Activated naive CD8-positive, alpha-beta T cell (primary cell): ENCODE data around the gene SETBP1.
A peak's percentile ranks its signal among the peaks of the same experiment; 100 is the strongest.

Experiments used
- H3K27ac Mint-ChIP-seq: one replicate; pipeline ENCODE4 v1.8.0; 2021; ENCODE audit warnings: mixed read lengths
- H3K27me3 Mint-ChIP-seq: one replicate; pipeline ENCODE4 v1.8.0; 2021; ENCODE audit warnings: mixed read lengths
- H3K36me3 Mint-ChIP-seq: one replicate; pipeline ENCODE4 v1.8.0; 2021; ENCODE audit warnings: mixed read lengths
- H3K4me1 Mint-ChIP-seq: one replicate; pipeline ENCODE4 v1.8.0; 2021; ENCODE audit warnings: low read depth, mixed read lengths
- H3K4me3 Mint-ChIP-seq: one replicate; pipeline ENCODE4 v1.8.0; 2021; ENCODE audit warnings: mild to moderate bottlenecking, mixed read lengths
- H3K9me3 Mint-ChIP-seq: one replicate; pipeline ENCODE4 v1.8.0; 2021; ENCODE audit warnings: low read depth, mixed read lengths

SETBP1 gene

DNA sequence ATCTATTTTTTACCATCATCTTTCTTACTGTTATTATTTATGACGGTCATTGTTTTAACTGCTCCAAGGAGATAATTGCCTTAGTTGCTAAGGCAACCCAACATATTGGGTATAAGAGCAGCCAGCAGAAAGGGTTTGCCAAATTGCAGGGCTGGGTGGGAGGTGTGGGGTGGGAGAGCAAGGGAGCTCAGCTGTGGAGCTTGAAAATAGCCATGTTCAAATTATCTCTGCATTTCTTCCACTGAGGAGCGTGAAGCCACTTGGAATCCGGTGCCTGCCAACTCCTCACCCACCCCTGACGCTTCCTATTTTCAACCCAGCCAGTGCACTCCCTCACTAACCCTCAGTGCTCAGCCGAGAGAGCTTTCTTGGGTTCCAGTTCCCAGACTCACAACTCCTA, 60.8 kb downstream of the SETBP1 start:
- no peak overlapping the region for H3K4me3 Mint-ChIP-seq
- H3K4me1 Mint-ChIP-seq, result no peaks in the 10 kb centered on the region
- H3K9me3 Mint-ChIP-seq, result no peaks in the 10 kb centered on the region
- H3K27ac Mint-ChIP-seq, result no peak overlapping the region
- H3K27me3 Mint-ChIP-seq, result peaks cover 2% of the 10 kb centered on the region
- H3K36me3 Mint-ChIP-seq, result peaks cover 2% of the 10 kb centered on the region

DNA sequence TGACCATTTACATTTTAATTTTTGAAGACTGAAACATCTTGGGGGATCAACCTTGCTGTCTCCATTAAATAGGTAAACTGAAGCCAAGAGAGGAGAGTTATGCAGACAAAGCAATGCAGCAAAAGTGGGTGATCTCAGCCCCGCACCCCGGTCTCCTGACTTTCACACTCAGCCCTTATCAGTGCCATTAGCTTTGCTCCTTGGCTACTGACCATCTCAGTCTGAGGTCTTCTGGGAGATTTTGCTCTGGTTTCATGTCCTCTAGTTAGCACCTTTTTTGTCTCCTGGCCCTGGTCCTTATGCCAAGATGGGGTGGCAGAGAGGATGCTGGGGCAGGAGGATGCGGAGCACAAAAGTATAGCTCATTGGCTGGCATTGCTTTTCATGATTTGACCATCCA, 61.4 kb downstream of the SETBP1 start:
- no peak overlapping the region for H3K4me3 Mint-ChIP-seq
- H3K36me3 Mint-ChIP-seq, result peaks cover 2% of the 10 kb centered on the region
- no peak overlapping the region for H3K27ac Mint-ChIP-seq
- peaks cover 2% of the 10 kb centered on the region for H3K27me3 Mint-ChIP-seq
- no peaks in the 10 kb centered on the region for H3K4me1 Mint-ChIP-seq
- H3K9me3 Mint-ChIP-seq, result no peaks in the 10 kb centered on the region

DNA sequence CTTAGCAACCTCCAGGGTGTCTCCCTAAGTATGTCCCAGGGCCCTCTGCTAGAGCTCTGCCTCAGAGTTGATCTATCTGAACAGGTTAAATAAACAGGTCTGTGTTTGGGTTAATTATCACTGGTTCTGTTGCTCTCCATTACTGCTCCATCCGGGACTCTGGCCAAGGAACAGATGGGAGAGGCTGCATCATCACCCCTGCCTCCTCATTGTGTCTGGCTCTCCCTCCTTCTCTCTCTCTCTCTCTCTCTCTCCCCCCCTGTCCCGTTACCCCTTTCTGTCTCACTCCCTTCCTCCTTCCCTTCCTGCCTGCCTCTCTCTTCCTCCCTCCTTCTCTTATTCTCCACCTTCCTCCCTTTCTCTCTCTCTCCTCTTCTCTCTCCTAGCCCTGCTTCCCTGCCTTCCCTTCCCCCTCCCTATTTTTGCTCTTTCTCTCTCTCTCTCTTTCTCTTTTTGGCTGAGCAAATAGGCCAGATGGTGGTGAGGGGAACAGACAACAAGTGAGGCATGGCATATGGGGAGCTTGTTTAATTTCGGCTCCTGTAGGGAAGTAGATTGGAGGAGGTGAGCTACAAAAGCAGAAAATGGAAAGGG, 62.1 kb downstream of the SETBP1 start:
- Mint-ChIP-seq H3K4me1 (no peaks in the 10 kb centered on the region), H3K27ac (no peak overlapping the region)

DNA sequence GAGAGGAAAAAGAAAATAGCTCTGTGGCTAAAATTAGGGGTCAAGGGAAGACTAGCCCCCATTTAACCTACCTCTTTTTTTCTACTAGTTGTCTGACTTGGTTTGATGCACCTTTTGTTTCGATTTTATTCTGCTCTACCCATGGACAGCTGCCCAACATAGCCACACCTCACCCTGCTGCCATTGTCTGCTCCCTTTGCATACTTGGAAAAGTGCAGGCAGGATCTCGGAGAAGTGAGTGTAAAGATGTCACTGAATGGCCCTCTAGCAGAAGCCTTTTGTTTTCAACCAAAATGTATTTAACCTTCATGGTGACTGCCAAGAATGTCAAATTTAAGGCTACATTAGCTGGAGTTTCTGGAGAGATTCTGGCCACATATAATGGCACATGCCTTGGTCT, 62.9 kb downstream of the SETBP1 start:
- no peaks in the 10 kb centered on the region for H3K9me3 Mint-ChIP-seq
- H3K27ac Mint-ChIP-seq, result no peak overlapping the region
- H3K36me3 Mint-ChIP-seq, result peaks cover 2% of the 10 kb centered on the region
- H3K4me1 Mint-ChIP-seq, result no peaks in the 10 kb centered on the region
- H3K4me3 Mint-ChIP-seq, result no peak overlapping the region
- peaks cover 2% of the 10 kb centered on the region for H3K27me3 Mint-ChIP-seq

More for the DNA sequence above, 62.1 kb downstream of the SETBP1 start:
- Mint-ChIP-seq H3K27me3 (peaks cover 2% of the 10 kb centered on the region), H3K9me3 (no peaks in the 10 kb centered on the region), H3K4me3 (no peak overlapping the region), H3K36me3 (peaks cover 2% of the 10 kb centered on the region)

DNA sequence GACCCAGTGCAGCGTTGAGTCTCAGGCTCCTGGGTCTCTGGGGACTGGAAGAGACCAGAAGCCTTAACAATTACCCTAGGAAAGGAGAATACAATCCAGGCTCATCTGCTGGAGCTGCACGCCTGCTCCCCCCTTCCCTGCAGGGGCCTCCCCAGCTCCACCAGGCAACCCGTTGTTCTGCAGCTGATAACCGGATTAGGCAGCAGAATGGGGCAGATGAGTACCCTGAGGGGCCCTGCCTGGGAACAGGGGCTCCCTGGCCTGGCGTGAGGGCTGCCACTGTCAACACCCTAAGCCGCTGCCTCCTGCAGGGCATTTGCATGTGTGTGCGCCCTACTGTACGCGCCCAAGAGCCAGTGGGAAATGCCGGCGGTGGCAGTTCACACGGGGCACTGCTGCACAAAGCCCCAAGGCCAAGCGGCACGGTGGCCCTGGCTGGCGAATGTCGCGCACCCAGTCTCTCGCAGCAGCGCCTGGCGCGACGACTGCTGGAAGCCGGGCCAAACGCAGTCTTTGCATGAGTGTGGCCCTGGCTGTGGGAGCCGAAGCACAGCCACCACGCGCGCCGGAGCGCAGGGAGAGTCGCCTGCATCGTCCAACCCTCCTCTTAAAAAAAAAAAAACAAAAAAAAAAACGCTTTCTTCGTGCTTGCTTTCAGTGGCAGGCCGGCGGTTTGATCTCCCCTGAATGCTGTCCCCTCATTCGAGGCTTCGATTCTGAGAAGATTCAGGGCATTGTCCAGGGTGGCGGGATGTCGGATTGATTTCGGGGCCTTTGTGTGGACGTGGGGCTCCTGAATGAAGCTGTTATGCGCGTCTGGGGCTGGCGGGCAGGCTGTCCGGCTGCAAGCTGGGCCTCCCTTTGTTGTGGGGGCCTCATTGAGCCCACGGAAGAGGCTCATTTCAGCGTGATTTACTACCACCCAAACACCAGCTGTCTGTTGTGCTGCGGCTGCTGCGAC, 63.8 kb downstream of the SETBP1 start:
- Mint-ChIP-seq H3K36me3 (peaks cover 2% of the 10 kb centered on the region), H3K27me3 (peaks cover 2% of the 10 kb centered on the region), H3K4me3 (no peak overlapping the region), H3K4me1 (no peaks in the 10 kb centered on the region), H3K9me3 (no peaks in the 10 kb centered on the region), H3K27ac (no peak overlapping the region)

DNA sequence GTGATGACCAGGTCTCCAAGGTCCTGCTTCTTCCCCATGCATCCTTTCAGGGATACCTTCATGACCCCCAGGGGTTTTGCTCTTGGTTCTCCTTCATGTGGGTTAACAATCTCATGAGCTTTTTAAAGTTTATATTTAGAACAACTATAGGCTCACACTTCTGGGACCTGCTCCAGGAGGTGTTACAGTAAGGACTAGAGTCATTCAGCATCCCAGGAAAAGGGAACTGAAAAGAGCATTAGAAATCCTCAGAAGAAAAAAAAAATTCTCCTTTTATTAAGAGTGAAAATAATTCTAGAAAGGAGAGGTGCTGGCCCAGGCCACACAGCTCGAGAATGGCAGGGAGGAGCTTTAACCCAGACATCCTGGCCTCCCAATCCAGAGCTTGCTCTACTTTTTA, 66.5 kb downstream of the SETBP1 start:
- Mint-ChIP-seq H3K27ac (no peak overlapping the region), H3K9me3 (no peaks in the 10 kb centered on the region), H3K4me3 (no peak overlapping the region), H3K4me1 (no peaks in the 10 kb centered on the region), H3K36me3 (peaks cover 2% of the 10 kb centered on the region), H3K27me3 (peaks cover 2% of the 10 kb centered on the region)

- Mint-ChIP-seq H3K36me3 (peaks cover 2% of the 10 kb centered on the region), H3K27me3 (peaks cover 2% of the 10 kb centered on the region), H3K9me3 (no peaks in the 10 kb centered on the region), H3K4me1 (no peaks in the 10 kb centered on the region), H3K4me3 (no peak overlapping the region), H3K27ac (no peak overlapping the region)
Measured at GRCh38 chr18:44748582-44748981, 67.9 kb downstream of the SETBP1 start.

- Mint-ChIP-seq H3K27me3 (peaks cover 2% of the 10 kb centered on the region), H3K27ac (no peak overlapping the region), H3K9me3 (no peaks in the 10 kb centered on the region), H3K36me3 (peaks cover 2% of the 10 kb centered on the region), H3K4me1 (no peaks in the 10 kb centered on the region), H3K4me3 (no peak overlapping the region)
Measured at GRCh38 chr18:44750774-44751173, 70.1 kb downstream of the SETBP1 start.

DNA sequence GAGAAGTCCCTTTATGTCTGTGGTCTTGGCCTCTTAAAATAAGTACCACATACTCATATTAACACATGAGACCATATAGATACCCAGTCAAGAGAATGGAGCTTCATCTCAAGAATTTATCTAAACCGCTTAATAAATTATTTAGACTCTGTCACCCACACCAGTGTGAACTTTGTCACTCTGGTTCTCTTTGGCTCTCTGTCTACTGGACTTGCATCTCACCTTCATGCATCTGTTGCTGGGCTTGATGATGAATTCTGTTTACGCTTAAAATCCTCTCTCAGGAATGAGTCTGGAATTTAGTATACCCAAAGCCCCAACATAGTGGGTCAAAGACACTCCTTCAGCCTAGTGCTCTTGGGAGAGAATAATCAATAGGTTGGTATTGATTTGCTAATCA, 73.9 kb downstream of the SETBP1 start:
- Mint-ChIP-seq H3K9me3 (no peaks in the 10 kb centered on the region), H3K4me3 (no peak overlapping the region), H3K4me1 (peaks cover 16% of the 10 kb centered on the region), H3K27ac (no peak overlapping the region), H3K36me3 (no peaks in the 10 kb centered on the region), H3K27me3 (peaks cover 2% of the 10 kb centered on the region)

GRCh38 chr18:44758861-44759631, 78.4 kb downstream of the SETBP1 start:
- Mint-ChIP-seq H3K4me1 (peaks cover 26% of the 10 kb centered on the region), H3K27me3 (no peaks in the 10 kb centered on the region), H3K4me3 (peak overlapping the region; percentile 64), H3K36me3 (no peaks in the 10 kb centered on the region), H3K9me3 (no peaks in the 10 kb centered on the region), H3K27ac (peak overlapping the region; percentile 92)

DNA sequence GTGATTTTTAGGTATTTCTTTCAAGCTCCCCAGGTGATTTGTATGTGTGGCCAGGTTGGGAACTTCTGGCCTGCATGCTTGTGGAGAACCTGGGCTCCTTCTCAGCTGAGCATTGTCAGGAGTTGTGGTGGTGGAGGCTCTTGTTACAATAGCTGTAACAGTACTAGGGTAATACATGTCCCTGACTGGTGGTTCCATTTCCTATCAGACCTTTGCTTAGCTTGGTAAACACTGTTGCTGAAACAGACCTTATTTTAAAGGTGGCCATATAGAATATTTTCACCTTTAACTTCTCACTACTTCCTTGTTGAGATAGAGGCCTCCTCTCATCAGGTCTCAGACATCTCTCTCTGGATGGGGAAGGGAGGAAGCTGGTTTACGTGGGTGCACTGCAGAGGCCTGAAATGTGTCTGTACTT, 79.2 kb downstream of the SETBP1 start:
- peaks cover 26% of the 10 kb centered on the region for H3K4me1 Mint-ChIP-seq
- peak overlapping the region; percentile 64 for H3K4me3 Mint-ChIP-seq
- H3K9me3 Mint-ChIP-seq, result no peaks in the 10 kb centered on the region

DNA sequence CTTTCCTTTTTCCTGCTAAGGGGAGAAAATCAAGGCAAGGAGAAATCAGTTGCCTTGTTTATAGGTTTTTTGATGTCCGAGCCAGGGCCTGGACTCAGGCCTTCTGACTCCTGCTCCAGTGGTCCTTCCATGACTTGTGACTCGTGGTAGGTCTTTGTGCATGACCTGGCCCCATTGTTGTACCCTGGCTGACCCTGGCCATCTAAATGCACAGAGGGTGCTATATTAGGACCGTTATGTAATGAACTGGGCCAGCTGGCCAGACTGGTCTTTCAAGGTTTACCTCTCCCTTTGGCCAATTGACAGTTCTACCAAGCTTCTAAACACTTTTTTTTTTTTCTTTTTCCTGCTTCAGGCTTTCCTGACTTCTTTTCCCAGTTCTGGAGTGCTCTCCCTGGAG, 81.1 kb downstream of the SETBP1 start:
- no peak overlapping the region for H3K4me3 Mint-ChIP-seq
- H3K27me3 Mint-ChIP-seq, result no peaks in the 10 kb centered on the region
- H3K9me3 Mint-ChIP-seq, result no peaks in the 10 kb centered on the region
- H3K27ac Mint-ChIP-seq, result no peak overlapping the region
- peaks cover 26% of the 10 kb centered on the region for H3K4me1 Mint-ChIP-seq
- no peaks in the 10 kb centered on the region for H3K36me3 Mint-ChIP-seq

More for the DNA sequence above, 79.2 kb downstream of the SETBP1 start:
- H3K27me3 Mint-ChIP-seq, result no peaks in the 10 kb centered on the region
- H3K36me3 Mint-ChIP-seq, result no peaks in the 10 kb centered on the region
- peak overlapping the region; percentile 92 for H3K27ac Mint-ChIP-seq

DNA sequence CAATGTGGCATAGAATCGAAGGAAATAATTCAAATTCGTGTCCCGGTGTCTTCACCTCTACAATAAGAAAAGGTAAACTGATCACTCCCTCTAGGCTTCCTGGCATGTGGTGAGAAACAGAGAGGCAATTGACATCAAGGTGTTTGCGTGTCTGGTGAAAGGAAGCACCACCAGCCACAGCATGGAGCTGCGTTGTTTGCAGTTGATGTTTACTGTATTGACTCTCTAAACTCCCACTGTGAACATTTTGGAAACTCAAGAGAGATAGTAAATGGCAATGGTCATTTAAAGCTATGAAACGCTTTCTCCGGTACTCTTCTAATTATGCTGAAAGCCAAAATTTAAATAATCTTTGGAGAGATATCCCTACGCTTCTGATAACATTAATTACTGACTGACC, 82.6 kb downstream of the SETBP1 start:
- Mint-ChIP-seq H3K4me3 (no peak overlapping the region), H3K36me3 (no peaks in the 10 kb centered on the region)

DNA sequence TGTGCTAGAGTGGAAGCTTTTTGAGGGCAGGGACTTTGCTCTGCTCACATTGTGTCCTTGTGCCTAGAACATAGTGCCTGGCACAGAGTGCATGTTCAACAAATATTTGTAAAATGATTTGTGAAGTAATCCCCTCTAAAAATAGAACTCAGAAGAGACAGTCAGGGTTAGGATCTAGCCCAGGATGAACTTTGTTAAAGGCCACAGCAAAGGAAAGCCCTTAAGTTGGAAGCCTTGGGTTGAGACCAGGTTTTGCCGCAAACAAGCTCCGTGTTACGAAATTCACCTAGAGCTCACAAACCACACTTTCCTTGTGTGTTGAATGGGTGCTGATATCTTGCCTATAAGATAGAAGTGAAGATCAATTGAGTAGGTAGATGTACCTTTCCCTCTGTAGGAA, 84.2 kb downstream of the SETBP1 start:
- no peak overlapping the region for H3K27ac Mint-ChIP-seq
- H3K27me3 Mint-ChIP-seq, result no peaks in the 10 kb centered on the region
- peaks cover 7% of the 10 kb centered on the region for H3K4me1 Mint-ChIP-seq

More for the DNA sequence above, 82.6 kb downstream of the SETBP1 start:
- H3K4me1 Mint-ChIP-seq, result peaks cover 22% of the 10 kb centered on the region
- H3K9me3 Mint-ChIP-seq, result no peaks in the 10 kb centered on the region
- no peaks in the 10 kb centered on the region for H3K27me3 Mint-ChIP-seq
- no peak overlapping the region for H3K27ac Mint-ChIP-seq

GRCh38 chr18:44765456-44765855, 84.8 kb downstream of the SETBP1 start:
- no peaks in the 10 kb centered on the region for H3K9me3 Mint-ChIP-seq
- H3K36me3 Mint-ChIP-seq, result no peaks in the 10 kb centered on the region
- no peaks in the 10 kb centered on the region for H3K27me3 Mint-ChIP-seq
- H3K27ac Mint-ChIP-seq, result no peak overlapping the region
- H3K4me1 Mint-ChIP-seq, result peaks cover under 1% of the 10 kb centered on the region
- H3K4me3 Mint-ChIP-seq, result no peak overlapping the region

More for the DNA sequence above, 84.2 kb downstream of the SETBP1 start:
- H3K4me3 Mint-ChIP-seq, result no peak overlapping the region
- H3K36me3 Mint-ChIP-seq, result no peaks in the 10 kb centered on the region
- no peaks in the 10 kb centered on the region for H3K9me3 Mint-ChIP-seq
